GM12872 (cell line): ENCODE results near the gene TPO.

ENCODE experiments used
- CTCF ChIP-seq: IDR thresholded peaks from 3 replicates; pipeline ENCODE4 v1.5.1; 2011; ENCODE audit warnings: low read depth, mild to moderate bottlenecking, low read length, moderate library complexity; ENCODE audit not compliant: insufficient read depth

Gene TPO

GRCh38 chr2:1509271-1510065 lies 96.2 kb downstream of the TPO start:
- TF ChIP-seq CTCF = no peak

GRCh38 chr2:1510176-1510575 lies 96.9 kb downstream of the TPO start:
- no peak for TF ChIP-seq CTCF

- TF ChIP-seq CTCF = no peak
Measured at GRCh38 chr2:1511455-1511854, 98.2 kb downstream of the TPO start.

- TF ChIP-seq CTCF = no peak
Measured at GRCh38 chr2:1512321-1513289, 99.3 kb downstream of the TPO start.

GRCh38 chr2:1514391-1515072 lies 101.3 kb downstream of the TPO start:
- no peak for TF ChIP-seq CTCF

GRCh38 chr2:1515073-1515430 lies 101.8 kb downstream of the TPO start:
- no peak for TF ChIP-seq CTCF
